Thoracic aorta (tissue), 2 donors: ENCODE data around the gene SPIRE1. TPM values are rescaled to one million over a fixed set of nuclear protein-coding genes. Genes with fewer than 3 reads are reported as not detected.
A peak's percentile ranks its signal among the peaks of the same experiment; 100 is the strongest.

ENCODE experiments used
- ATAC-seq: fragments of 150-250 bp; one replicate; pipeline ENCODE4 v1.8.0; 2017; ENCODE audit warnings: low read depth; ENCODE audit not compliant: insufficient number of reproducible peaks, low FRiP score
- DNase-seq: peaks from one replicate; pipeline ENCODE4 v3.0.0-alpha.2; 2020; ENCODE audit warnings: low spot score
- H3K27ac ChIP-seq, 2 donors: fragments of 200-600 bp; sonication (generic); 1 replicate in 1 of 2; 2 replicates in 1 of 2; pipeline ENCODE4 v1.5.1; 2016; ENCODE audit warnings: mild to moderate bottlenecking in 2 of 2, moderate library complexity in 2 of 2
- H3K27me3 ChIP-seq: fragments of 200-600 bp; sonication (generic); replicated peaks from 2 replicates; pipeline ENCODE4 v1.6.0; 2016; ENCODE audit warnings: mild to moderate bottlenecking; ENCODE audit not compliant: insufficient read depth
- H3K36me3 ChIP-seq: fragments of 200-600 bp; sonication (generic); one replicate; pipeline ENCODE4 v1.5.1; 2016
- H3K4me1 ChIP-seq, 2 donors: fragments of 200-600 bp; sonication (generic); 1 replicate in 1 of 2; 2 replicates in 1 of 2; pipeline versions ENCODE4 v1.5.1 to v1.6.0; 2016; ENCODE audit warnings: low read depth in 2 of 2, mild to moderate bottlenecking in 1 of 2; ENCODE audit not compliant: control insufficient read depth in 1 of 2
- H3K4me3 ChIP-seq: fragments of 200-600 bp; sonication (generic); 2 replicates; pipeline ENCODE4 v1.5.1; 2016; ENCODE audit warnings: mild to moderate bottlenecking
- H3K9me3 ChIP-seq: fragments of 200-600 bp; sonication (generic); 2 replicates; pipeline ENCODE4 v1.5.1; 2016
- total RNA-seq, 2 donors: library from RNA; depleted of rRNA; stranded (reverse); fragments of >200 nt; gene quantifications; one replicate each; pipeline versions ENCODE4 v1.1.0 to v1.2.3, GENCODE V29; 2016
- TF ChIP-seq, protein P1 (sequence below): fragments of 200-600 bp; sonication (generic); IDR thresholded peaks from one replicate; pipeline ENCODE4 v1.5.1; 2019; ENCODE audit warnings: antibody characterized with exemption

SPIRE1 gene
- total RNA-seq, 2 donors from 2014 or later: 26.8 to 39.6 TPM

DNA sequence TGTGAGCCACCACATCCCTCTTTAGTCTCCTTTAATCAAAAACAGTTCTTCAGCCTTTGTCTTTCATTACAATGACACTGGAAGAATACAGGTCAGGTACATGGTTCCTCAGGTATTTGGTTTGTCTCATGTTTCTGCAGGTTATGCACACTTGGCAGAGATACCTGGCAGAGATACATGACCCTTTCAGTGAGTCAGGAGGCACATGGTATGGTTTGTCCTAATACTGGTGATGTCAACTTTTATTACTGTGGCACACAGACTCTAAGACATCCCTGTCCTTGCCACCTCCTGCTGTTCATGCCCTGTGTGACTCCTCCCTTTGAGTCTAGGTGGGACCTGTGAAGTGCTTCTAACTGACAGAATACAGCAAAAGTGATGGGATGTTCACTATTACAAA is 58.4 kb downstream of the SPIRE1 start:
- no peak overlapping the region for H3K27ac ChIP-seq
- ATAC-seq: no peak

DNA sequence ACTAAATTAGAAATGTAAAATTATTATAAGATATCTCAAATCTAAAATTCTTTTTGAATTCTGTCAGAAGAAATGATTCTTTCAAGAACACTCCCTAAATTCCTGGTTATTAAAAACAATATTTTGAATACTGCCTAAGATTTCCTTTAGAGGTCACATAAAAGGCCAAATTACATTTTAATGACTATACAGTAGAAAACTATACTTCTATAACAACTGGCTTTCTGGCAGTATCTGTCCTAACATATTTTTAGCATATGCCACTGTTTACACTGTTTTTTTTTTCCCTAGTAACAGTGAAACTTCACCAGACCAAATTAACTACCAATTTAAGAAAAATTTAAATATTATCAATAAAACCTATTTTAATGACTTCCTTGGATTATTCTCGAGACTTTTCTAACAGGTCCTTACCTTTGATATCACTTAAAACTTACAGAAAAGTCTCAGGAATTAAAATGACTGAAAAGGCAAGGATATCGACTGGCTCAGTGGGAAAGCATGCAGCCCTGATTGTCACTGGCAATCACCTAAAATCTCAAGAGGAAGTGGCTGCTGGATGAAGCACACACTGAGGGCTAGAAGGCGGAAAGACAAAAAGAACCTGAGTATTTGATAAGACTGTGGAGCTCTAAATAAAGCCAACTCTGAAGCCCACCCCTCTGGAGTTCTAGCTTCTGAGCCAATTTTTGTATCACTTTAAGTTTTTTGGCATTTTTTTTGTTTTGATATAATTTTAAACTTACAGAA is 59.6 kb downstream of the SPIRE1 start:
- Histone ChIP-seq H3K4me3 (no peak overlapping the region), H3K27ac (peak overlapping the region; percentile 5 to 38), H3K4me1 (peaks cover 20 to 44% of the 10 kb centered on the region in 2 donors), H3K27me3 (no peaks in the 10 kb centered on the region), H3K36me3 (no peaks in the 10 kb centered on the region), H3K9me3 (no peaks in the 10 kb centered on the region)
- ATAC-seq (no peak), DNase-seq (no peak)
- TF ChIP-seq, protein P1, sequence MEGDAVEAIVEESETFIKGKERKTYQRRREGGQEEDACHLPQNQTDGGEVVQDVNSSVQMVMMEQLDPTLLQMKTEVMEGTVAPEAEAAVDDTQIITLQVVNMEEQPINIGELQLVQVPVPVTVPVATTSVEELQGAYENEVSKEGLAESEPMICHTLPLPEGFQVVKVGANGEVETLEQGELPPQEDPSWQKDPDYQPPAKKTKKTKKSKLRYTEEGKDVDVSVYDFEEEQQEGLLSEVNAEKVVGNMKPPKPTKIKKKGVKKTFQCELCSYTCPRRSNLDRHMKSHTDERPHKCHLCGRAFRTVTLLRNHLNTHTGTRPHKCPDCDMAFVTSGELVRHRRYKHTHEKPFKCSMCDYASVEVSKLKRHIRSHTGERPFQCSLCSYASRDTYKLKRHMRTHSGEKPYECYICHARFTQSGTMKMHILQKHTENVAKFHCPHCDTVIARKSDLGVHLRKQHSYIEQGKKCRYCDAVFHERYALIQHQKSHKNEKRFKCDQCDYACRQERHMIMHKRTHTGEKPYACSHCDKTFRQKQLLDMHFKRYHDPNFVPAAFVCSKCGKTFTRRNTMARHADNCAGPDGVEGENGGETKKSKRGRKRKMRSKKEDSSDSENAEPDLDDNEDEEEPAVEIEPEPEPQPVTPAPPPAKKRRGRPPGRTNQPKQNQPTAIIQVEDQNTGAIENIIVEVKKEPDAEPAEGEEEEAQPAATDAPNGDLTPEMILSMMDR: no peak

More for the DNA sequence above, 58.4 kb downstream of the SPIRE1 start:
- no peaks in the 10 kb centered on the region for H3K27me3 ChIP-seq
- H3K36me3 ChIP-seq: no peaks in the 10 kb centered on the region
- peaks cover 20 to 44% of the 10 kb centered on the region in 2 donors for H3K4me1 ChIP-seq
- H3K9me3 ChIP-seq: no peaks in the 10 kb centered on the region
- no peak for DNase-seq
- TF ChIP-seq, protein P1: no peak
- no peak overlapping the region for H3K4me3 ChIP-seq

DNA sequence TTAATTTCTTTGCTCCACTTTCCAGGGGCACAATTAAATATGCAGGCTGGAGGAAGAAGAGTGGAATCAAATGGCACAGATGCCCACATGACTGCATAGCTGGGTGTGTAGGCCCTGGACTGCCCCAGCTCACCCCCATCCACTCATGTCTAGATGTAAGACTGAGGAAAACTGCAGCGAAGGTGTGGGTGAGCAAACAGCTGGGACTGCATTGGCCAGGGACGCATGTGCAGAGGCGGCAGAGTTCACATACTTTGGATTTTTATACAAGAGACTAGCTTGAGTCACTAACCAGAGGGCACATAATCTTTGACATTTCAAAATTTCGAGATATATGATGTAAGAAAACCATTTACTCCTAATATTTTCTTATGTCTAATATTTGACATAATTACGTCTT is 60.1 kb downstream of the SPIRE1 start:
- no peaks in the 10 kb centered on the region for H3K36me3 ChIP-seq
- peaks cover 20 to 44% of the 10 kb centered on the region in 2 donors for H3K4me1 ChIP-seq
- DNase-seq (peak; percentile 21), ATAC-seq (no peak)
- no peak overlapping the region for H3K4me3 ChIP-seq
- H3K27me3 ChIP-seq: no peaks in the 10 kb centered on the region
- TF ChIP-seq, protein P1: no peak
- peak overlapping the region in 1 of 2 donors; percentile 4 for H3K27ac ChIP-seq
- no peaks in the 10 kb centered on the region for H3K9me3 ChIP-seq

DNA sequence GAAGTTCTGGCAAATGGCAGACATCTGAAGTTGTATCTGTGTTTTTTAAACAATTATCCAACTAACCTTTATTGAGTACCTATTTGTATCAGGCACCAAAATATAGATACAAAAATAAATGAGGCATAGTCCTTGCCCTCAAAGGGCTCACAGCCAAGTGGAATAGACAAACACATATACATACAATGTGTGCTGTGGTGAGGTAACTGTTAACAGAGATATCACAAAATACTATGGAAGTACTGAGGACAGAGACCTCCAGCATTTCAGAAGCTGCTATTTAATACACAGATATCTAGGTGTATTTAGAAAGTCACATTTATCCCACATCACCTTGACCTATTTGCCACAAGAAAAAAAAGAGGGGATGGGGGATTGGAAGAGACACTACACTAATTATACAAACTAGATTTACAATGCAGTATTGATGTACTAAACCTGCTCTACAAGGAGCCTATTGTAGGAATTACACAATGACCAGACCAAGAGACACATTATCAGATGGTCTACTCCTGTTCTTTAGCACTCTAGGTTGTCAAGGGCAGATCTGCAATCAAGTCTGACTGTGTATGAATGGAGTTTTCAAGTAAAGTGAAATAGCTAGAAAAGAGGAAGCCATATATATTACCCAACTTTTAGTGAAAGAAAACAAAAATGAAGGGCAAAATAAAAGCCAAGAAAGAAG is 62.2 kb downstream of the SPIRE1 start:
- DNase-seq (no peak), ATAC-seq (no peak)
- Histone ChIP-seq H3K9me3 (no peaks in the 10 kb centered on the region), H3K4me1 (peaks cover 20 to 40% of the 10 kb centered on the region in 2 donors), H3K4me3 (no peak overlapping the region), H3K27me3 (no peaks in the 10 kb centered on the region), H3K27ac (no peak overlapping the region), H3K36me3 (no peaks in the 10 kb centered on the region)
- TF ChIP-seq, protein P1: no peak

DNA sequence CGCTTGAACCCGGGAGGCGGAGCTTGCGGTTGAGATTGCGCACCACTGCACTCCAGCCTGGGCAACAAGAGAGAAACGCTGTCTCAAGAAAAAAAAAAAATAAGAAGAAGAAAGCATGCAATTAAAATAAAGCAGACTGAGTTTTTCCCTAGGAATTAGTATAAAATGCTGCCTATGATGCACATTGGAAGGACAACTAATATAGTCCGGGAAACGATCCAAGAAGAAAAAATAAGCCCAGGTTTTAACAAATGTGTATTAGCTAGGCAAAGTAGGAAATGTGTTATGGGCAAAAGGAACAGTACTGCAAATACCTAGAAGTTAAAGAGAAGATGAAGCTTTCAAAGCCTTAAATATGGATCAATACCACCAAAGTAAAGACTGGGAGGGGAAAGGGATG is 64.0 kb downstream of the SPIRE1 start:
- peaks cover 17 to 30% of the 10 kb centered on the region in 2 donors for H3K4me1 ChIP-seq
- TF ChIP-seq, protein P1: no peak
- no peak for DNase-seq
- no peaks in the 10 kb centered on the region for H3K36me3 ChIP-seq
- ATAC-seq: no peak
- no peaks in the 10 kb centered on the region for H3K27me3 ChIP-seq
- no peak overlapping the region for H3K4me3 ChIP-seq
- no peaks in the 10 kb centered on the region for H3K9me3 ChIP-seq
- no peak overlapping the region for H3K27ac ChIP-seq
